NT2/D1 (cell line): ENCODE measurements around the gene GPC6.

Experiments used
- DNase-seq: peaks from one replicate; pipeline ENCODE4 v3.0.0-alpha.2; 2011; ENCODE audit warnings: low read depth, low spot score
- H3K27me3 ChIP-seq: 2 replicates; pipeline ENCODE4 v1.6.0; 2011; ENCODE audit warnings: mild to moderate bottlenecking; ENCODE audit not compliant: insufficient read length, insufficient read depth
- H3K36me3 ChIP-seq: 2 replicates; pipeline ENCODE4 v1.6.1; 2011; ENCODE audit warnings: mild to moderate bottlenecking, low read length, mixed read lengths; ENCODE audit not compliant: insufficient read depth, insufficient read length
- H3K4me1 ChIP-seq: 2 replicates; pipeline ENCODE4 v1.5.1; 2011; ENCODE audit not compliant: insufficient read depth, insufficient read length
- H3K4me3 ChIP-seq: 2 replicates; pipeline ENCODE4 v1.5.1; 2011; ENCODE audit warnings: low read depth; ENCODE audit not compliant: insufficient read length
- H3K9ac ChIP-seq: 2 replicates; pipeline ENCODE4 v1.6.0; 2011; ENCODE audit warnings: low read depth; ENCODE audit not compliant: insufficient read length
- H3K9me3 ChIP-seq: 2 replicates; pipeline ENCODE4 v1.5.1; 2011; ENCODE audit warnings: mild to moderate bottlenecking, low read length; ENCODE audit not compliant: insufficient read depth
- SUZ12 ChIP-seq: IDR thresholded peaks from 2 replicates; pipeline ENCODE4 v1.6.1; 2011; ENCODE audit not compliant: insufficient read length, insufficient read depth; ENCODE audit errors: extremely low read depth
- YY1 ChIP-seq: IDR thresholded peaks from 2 replicates; pipeline ENCODE4 v1.6.1; 2011; ENCODE audit not compliant: insufficient read length, insufficient read depth
- ZNF274 ChIP-seq: IDR thresholded peaks from 2 replicates; pipeline ENCODE4 v1.6.1; 2011; ENCODE audit warnings: mild to moderate bottlenecking, low read depth, low read length

Gene GPC6

DNA sequence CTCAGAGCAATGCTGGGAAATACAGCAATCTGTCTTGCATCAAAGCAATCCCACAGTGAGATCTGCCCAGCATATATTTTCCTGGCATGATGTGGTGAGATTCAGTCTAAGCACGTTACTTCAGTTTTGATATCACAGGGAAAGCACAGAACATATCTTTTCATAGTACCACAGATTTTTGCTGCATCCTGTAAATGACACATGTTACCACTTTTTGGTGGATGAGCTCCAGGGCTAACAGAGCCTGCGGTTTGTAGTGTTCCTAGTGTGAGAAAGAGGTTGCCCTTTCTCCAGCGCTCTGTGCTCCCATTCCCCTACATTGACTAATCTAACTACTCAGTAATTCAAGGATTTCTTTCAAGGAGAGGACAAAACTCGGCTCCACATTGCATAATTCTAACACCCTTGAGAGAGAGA, 409.0 kb downstream of the GPC6 start:
- no peaks in the 10 kb centered on the region for H3K4me1 ChIP-seq
- no peaks in the 10 kb centered on the region for H3K27me3 ChIP-seq
- no peak for TF ChIP-seq ZNF274
- no peak for TF ChIP-seq YY1
- TF ChIP-seq SUZ12 = no peak
- H3K9ac ChIP-seq = no peak overlapping the region
- no peak for DNase-seq
- no peaks in the 10 kb centered on the region for H3K36me3 ChIP-seq
- no peak overlapping the region for H3K4me3 ChIP-seq
- no peaks in the 10 kb centered on the region for H3K9me3 ChIP-seq

DNA sequence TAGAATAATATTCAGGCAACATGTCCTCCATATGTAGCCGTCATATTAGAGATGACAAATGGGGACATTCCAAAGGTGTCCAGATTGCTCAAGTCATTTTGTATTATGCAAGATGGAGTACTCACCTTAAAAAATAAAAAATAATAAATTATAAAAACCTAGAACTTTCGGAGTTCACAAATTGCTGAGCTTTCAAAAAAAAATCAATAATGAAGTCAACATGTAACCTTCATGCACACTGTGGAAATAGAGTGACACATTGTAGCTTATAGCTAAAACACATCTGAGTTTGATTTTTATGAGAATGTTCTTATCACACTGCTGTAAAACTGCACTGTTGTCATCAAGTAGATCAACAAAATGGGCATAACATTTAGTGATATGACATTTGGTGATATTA, 411.2 kb downstream of the GPC6 start:
- no peaks in the 10 kb centered on the region for H3K27me3 ChIP-seq
- H3K9me3 ChIP-seq = no peaks in the 10 kb centered on the region
- no peak overlapping the region for H3K4me3 ChIP-seq
- H3K4me1 ChIP-seq = no peaks in the 10 kb centered on the region
- TF ChIP-seq ZNF274 (no peak), YY1 (no peak), SUZ12 (no peak)
- no peak overlapping the region for H3K9ac ChIP-seq
- H3K36me3 ChIP-seq = no peaks in the 10 kb centered on the region
- no peak for DNase-seq

DNA sequence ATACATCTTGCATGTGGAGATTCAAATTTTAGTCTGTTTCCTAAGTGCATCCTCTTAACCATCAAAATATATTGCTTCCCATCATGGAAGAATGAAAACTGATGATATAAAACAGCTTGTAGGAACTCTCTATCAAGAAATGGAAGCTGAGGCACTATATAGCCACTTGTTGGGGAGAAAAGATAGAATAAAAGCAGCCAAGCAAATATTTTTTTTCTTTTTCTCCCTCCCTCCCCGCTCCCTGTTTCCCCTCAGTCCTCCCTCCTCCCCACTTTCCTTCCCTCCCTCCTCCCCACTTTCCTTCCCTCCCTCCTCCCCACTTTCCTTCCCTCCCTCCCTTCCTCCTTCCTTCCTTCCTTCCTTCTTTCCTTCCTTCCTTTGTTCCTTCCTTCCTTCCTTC, 413.8 kb downstream of the GPC6 start:
- no peaks in the 10 kb centered on the region for H3K36me3 ChIP-seq

DNA sequence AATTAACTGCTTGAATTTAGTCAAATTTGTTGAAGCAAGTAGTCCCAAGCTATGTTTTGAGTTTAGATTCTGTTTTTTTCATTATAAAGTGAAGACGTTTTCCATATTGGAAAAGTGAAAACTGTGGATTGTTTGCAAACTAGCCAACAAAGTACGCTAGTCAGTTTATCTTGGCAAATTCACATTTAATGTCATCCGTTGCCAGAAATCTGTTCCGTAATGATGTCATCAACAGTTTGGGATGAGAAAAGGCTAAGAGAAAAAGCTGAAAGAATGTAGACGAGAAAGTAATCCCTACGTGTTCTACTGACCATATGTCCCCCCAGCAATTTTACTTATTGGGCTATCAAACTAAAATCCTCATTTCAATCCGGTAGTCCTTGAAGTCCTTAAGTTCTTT, 419.6 kb downstream of the GPC6 start:
- TF ChIP-seq SUZ12 (no peak), YY1 (no peak)
- Histone ChIP-seq H3K4me1 (no peaks in the 10 kb centered on the region), H3K27me3 (no peaks in the 10 kb centered on the region), H3K9me3 (no peaks in the 10 kb centered on the region), H3K36me3 (no peaks in the 10 kb centered on the region), H3K9ac (no peak overlapping the region), H3K4me3 (no peak overlapping the region)
- no peak for DNase-seq

More for the DNA sequence above, 413.8 kb downstream of the GPC6 start:
- Histone ChIP-seq H3K4me3 (no peak overlapping the region), H3K9me3 (no peaks in the 10 kb centered on the region), H3K9ac (no peak overlapping the region), H3K27me3 (no peaks in the 10 kb centered on the region), H3K4me1 (no peaks in the 10 kb centered on the region)
- no peak for DNase-seq
- TF ChIP-seq YY1 (no peak), ZNF274 (no peak), SUZ12 (no peak)

DNA sequence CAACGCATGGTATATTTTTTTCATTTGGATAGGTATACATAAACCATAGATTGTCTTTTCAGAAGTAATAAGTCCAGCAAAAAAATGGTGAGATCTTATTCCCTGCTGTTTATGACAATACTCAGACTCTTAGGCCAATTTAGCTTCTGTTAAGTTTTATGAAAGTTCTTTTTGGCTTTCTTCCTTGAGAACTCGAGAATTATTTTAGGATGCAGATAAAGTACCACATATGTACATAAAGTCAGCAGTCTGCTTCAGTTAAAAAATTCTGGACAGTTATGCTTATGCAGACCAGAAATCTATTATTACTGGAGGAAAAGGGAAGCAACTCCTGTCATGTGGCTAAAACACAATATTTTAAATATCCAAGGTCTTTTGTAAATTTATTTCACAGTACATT, 422.9 kb downstream of the GPC6 start:
- no peak for DNase-seq
- TF ChIP-seq YY1 (no peak), SUZ12 (no peak), ZNF274 (no peak)
- no peak overlapping the region for H3K4me3 ChIP-seq
- H3K4me1 ChIP-seq = no peaks in the 10 kb centered on the region
- no peak overlapping the region for H3K9ac ChIP-seq
- no peaks in the 10 kb centered on the region for H3K36me3 ChIP-seq
- no peaks in the 10 kb centered on the region for H3K9me3 ChIP-seq
- no peaks in the 10 kb centered on the region for H3K27me3 ChIP-seq

DNA sequence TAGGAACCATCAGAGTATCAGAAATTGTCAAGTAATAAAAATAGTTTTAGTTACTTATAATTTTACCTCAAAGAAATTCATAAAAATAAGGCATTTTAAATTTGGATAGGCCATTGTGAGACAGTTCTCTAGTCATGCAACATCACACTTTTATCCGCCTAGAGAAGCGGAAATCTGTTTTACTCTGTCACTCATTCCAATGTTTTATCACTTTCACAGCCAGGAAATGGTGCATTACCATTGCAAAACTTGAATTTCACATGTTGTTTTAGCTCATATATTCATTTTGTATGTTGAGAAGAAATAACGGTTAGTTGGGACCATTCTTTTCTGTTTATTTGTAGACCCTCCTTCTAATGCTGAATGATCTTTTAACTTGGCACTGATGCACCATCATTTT, 427.2 kb downstream of the GPC6 start:
- H3K4me1 ChIP-seq = no peaks in the 10 kb centered on the region
- no peak for DNase-seq
- no peaks in the 10 kb centered on the region for H3K27me3 ChIP-seq
- TF ChIP-seq YY1 = no peak
- no peak for TF ChIP-seq ZNF274
- no peak for TF ChIP-seq SUZ12
- no peak overlapping the region for H3K4me3 ChIP-seq
- no peak overlapping the region for H3K9ac ChIP-seq
- H3K36me3 ChIP-seq = no peaks in the 10 kb centered on the region
- no peaks in the 10 kb centered on the region for H3K9me3 ChIP-seq

DNA sequence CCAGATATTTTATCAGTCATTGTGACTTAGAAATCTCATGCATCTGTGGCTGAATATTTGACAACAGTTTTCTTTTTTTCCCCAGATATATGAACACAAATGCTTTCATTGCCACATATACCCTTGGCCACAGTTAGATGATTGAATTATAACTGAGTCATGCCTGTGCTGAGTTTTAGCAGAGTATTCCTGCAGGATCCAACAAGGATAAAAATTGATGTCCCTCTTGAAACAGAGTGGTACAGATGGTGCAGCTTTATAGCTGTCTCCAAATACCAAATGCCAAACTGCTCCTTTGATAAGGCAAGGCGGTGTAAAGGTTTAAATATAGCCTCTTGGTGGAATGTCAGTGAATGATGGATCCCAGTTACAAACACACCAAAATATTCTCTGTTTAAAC, 428.5 kb downstream of the GPC6 start:
- no peaks in the 10 kb centered on the region for H3K27me3 ChIP-seq
- no peak overlapping the region for H3K9ac ChIP-seq
- no peak for DNase-seq
- H3K36me3 ChIP-seq = no peaks in the 10 kb centered on the region
- H3K4me1 ChIP-seq = no peaks in the 10 kb centered on the region
- H3K9me3 ChIP-seq = no peaks in the 10 kb centered on the region
- TF ChIP-seq SUZ12 = no peak
- no peak for TF ChIP-seq ZNF274
- no peak for TF ChIP-seq YY1
- no peak overlapping the region for H3K4me3 ChIP-seq

DNA sequence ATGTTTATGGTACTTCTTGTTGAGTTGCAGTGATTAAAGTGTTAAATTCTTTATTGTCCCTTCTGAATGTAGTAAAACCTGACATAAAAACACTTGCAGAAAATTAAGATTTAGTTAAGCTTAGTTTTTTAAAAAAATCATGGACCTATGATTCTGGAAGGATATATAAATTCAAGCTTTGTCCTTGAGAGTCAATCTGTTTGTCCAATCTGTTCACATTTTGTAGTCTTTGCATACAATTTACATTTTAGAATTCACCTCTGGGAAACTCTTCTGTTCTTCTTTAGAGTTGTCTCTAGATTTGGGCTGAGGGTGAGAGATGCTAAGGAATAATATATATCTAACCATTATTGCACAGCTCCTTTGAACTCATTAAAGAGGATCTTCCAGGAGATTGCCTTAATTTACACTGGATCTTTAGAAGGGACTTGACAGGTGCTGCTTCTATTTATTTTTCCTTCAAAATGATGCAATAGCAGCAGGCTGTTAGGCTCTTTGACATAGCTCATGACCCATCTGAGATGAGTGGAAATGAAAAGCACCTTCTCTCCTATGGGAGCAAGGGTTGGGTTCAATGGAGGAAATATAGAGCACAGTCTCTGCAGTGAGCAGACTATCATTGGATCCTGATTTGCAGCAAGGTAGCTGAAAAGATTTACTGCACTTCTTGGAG, 433.9 kb downstream of the GPC6 start:
- Histone ChIP-seq H3K9me3 (no peaks in the 10 kb centered on the region), H3K4me1 (no peaks in the 10 kb centered on the region), H3K36me3 (no peaks in the 10 kb centered on the region), H3K27me3 (no peaks in the 10 kb centered on the region), H3K4me3 (no peak overlapping the region), H3K9ac (no peak overlapping the region)
- no peak for DNase-seq
- TF ChIP-seq ZNF274 (no peak), SUZ12 (no peak)
